SK-N-SH treated with all-trans-retinoic acid at 6 μM for 48 hours (cell line): ENCODE data around the gene CRYBA2.

Experiments used
- CREB5 ChIP-seq: fragments of 250-450 bp; sonication (Bioruptor Pico); IDR thresholded peaks from 2 replicates; pipeline ENCODE4 v1.5.1; 2020; ENCODE audit warnings: low read depth, mild to moderate bottlenecking, moderate library complexity
- CSRNP3 ChIP-seq: fragments of 250-450 bp; sonication (Bioruptor Pico); IDR thresholded peaks from 2 replicates; pipeline ENCODE4 v1.5.1; 2021; ENCODE audit warnings: mild to moderate bottlenecking, moderate library complexity
- GLIS3 ChIP-seq: fragments of 250-450 bp; sonication (Bioruptor Pico); IDR thresholded peaks from 2 replicates; pipeline ENCODE4 v1.5.0; 2020; ENCODE audit warnings: mild to moderate bottlenecking, moderate library complexity
- ISL1 ChIP-seq: fragments of 250-450 bp; sonication (Bioruptor Pico); IDR thresholded peaks from 2 replicates; pipeline ENCODE4 v2.1.2; 2022; ENCODE audit warnings: mild to moderate bottlenecking, moderate library complexity
- POU6F1 ChIP-seq: fragments of 250-450 bp; sonication (Bioruptor Pico); IDR thresholded peaks from 2 replicates; pipeline ENCODE4 v1.8.0; 2021; ENCODE audit warnings: low read depth, mild to moderate bottlenecking, moderate library complexity, borderline replicate concordance
- RARB ChIP-seq: fragments of 250-450 bp; sonication (Bioruptor Pico); IDR thresholded peaks from 2 replicates; pipeline ENCODE4 v1.8.0; 2021; ENCODE audit warnings: mild to moderate bottlenecking, moderate library complexity
- TCF4 ChIP-seq: fragments of 250-450 bp; sonication (Bioruptor Pico); IDR thresholded peaks from 2 replicates; pipeline ENCODE4 v1.8.0; 2021; ENCODE audit warnings: mild to moderate bottlenecking, moderate library complexity, borderline replicate concordance
- ZFP3 ChIP-seq: fragments of 250-450 bp; sonication (Bioruptor Pico); IDR thresholded peaks from 2 replicates; pipeline ENCODE4 v1.5.0; 2020; ENCODE audit warnings: mild to moderate bottlenecking, moderate library complexity
- ZNF565 ChIP-seq: fragments of 450-650 bp; formaldehyde crosslinking; conservative IDR thresholded peaks from 2 replicates; pipeline ENCODE4 v1.5.0; 2020; ENCODE audit warnings: low read depth, mild to moderate bottlenecking, moderate library complexity
- ZNF8 ChIP-seq: fragments of 450-650 bp; formaldehyde crosslinking; IDR thresholded peaks from 2 replicates; pipeline ENCODE4 v1.5.0; 2020; ENCODE audit warnings: mild to moderate bottlenecking, moderate library complexity
- TF ChIP-seq, protein P1 (sequence below): fragments of 250-450 bp; sonication (Bioruptor Pico); IDR thresholded peaks from 2 replicates; pipeline ENCODE4 v1.5.0; 2020; ENCODE audit warnings: mild to moderate bottlenecking, moderate library complexity

DNA sequence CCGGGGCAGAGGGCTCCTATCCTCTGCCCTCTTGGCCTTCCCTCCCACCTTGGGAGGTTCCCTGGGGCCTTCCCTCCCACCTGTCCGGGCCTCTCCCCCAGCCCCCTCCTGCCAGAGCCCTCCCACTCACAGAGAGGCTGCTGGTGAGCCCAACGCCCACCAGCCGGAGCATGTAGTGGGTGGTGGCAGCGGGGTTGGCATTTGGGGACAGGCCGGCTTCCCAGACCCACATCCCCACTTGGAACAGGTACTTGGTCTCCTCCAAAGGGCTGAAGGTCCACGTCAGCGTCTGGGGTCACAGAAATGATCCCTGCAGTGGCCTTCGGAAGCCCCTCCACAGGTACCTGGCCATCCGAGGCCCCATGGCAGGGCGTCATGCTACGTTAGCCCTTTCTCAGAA, 28.8 kb upstream of the CRYBA2 start:
- TF ChIP-seq ISL1 (CRISPR knock-in tag): no peak
- TF ChIP-seq TCF4 (CRISPR knock-in tag): no peak
- TF ChIP-seq, protein P1, sequence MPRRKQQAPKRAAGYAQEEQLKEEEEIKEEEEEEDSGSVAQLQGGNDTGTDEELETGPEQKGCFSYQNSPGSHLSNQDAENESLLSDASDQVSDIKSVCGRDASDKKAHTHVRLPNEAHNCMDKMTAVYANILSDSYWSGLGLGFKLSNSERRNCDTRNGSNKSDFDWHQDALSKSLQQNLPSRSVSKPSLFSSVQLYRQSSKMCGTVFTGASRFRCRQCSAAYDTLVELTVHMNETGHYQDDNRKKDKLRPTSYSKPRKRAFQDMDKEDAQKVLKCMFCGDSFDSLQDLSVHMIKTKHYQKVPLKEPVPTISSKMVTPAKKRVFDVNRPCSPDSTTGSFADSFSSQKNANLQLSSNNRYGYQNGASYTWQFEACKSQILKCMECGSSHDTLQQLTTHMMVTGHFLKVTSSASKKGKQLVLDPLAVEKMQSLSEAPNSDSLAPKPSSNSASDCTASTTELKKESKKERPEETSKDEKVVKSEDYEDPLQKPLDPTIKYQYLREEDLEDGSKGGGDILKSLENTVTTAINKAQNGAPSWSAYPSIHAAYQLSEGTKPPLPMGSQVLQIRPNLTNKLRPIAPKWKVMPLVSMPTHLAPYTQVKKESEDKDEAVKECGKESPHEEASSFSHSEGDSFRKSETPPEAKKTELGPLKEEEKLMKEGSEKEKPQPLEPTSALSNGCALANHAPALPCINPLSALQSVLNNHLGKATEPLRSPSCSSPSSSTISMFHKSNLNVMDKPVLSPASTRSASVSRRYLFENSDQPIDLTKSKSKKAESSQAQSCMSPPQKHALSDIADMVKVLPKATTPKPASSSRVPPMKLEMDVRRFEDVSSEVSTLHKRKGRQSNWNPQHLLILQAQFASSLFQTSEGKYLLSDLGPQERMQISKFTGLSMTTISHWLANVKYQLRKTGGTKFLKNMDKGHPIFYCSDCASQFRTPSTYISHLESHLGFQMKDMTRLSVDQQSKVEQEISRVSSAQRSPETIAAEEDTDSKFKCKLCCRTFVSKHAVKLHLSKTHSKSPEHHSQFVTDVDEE (CRISPR knock-in tag): no peak
- no peak for TF ChIP-seq CREB5 (CRISPR knock-in tag)
- no peak for TF ChIP-seq CSRNP3
- no peak for TF ChIP-seq ZNF565 (CRISPR knock-in tag)
- TF ChIP-seq RARB (CRISPR knock-in tag): no peak
- TF ChIP-seq POU6F1 (CRISPR knock-in tag): no peak
- no peak for TF ChIP-seq ZFP3 (CRISPR knock-in tag)
- no peak for TF ChIP-seq GLIS3 (CRISPR knock-in tag)
- TF ChIP-seq ZNF8 (CRISPR knock-in tag): no peak
